Esophagus squamous epithelium (tissue), 5 donors: ENCODE data around the gene ALOX15B. TPM values are rescaled to one million over a fixed set of nuclear protein-coding genes. Genes with fewer than 3 reads are reported as not detected.

ENCODE experiments used
- DNase-seq: peaks from one replicate; lab custom pipeline; 2025; lab: John Stamatoyannopoulos, UW
- H3K27ac ChIP-seq, 4 donors: fragments of 200-600 bp; sonication (generic); one replicate each; pipeline ENCODE4 v1.5.1; 2016 to 2019; ENCODE audit warnings: mild to moderate bottlenecking in 1 of 4
- H3K27me3 ChIP-seq, 4 donors: fragments of 200-600 bp; sonication (generic); 1 replicate in 3 of 4; 2 replicates in 1 of 4; pipeline versions ENCODE4 v1.5.1 to v1.6.0; 2017 to 2021; ENCODE audit warnings: antibody characterized with exemption in 1 of 4
- H3K36me3 ChIP-seq, 3 donors: fragments of 200-600 bp; sonication (generic); one replicate each; pipeline ENCODE4 v1.5.1; 2016 to 2019
- H3K4me1 ChIP-seq, 3 donors: fragments of 200-600 bp; sonication (generic); one replicate each; pipeline ENCODE4 v1.5.1; 2017 to 2019
- H3K4me3 ChIP-seq, 4 donors: fragments of 200-600 bp; sonication (generic); 1 replicate in 3 of 4; 2 replicates in 1 of 4; pipeline ENCODE4 v1.5.1; 2016 to 2019; ENCODE audit warnings: mild to moderate bottlenecking in 2 of 4, moderate library complexity in 1 of 4
- H3K9me3 ChIP-seq, 3 donors: fragments of 200-600 bp; sonication (generic); one replicate each; pipeline ENCODE4 v1.5.1; 2016 to 2019
- CTCF ChIP-seq, 6 experiments: fragments of 450-650 bp in 4 of 6; fragments of 200-600 bp in 2 of 6; sonication (generic) in 2 of 6; IDR thresholded peaks; one replicate each; pipeline ENCODE4 v1.5.1; 2016 to 2019; ENCODE audit warnings: antibody characterized with exemption in 6 of 6, mild to moderate bottlenecking in 4 of 6, moderate library complexity in 4 of 6
- POLR2A ChIP-seq, 4 donors: fragments of 450-650 bp; IDR thresholded peaks; one replicate each; pipeline ENCODE4 v1.6.1; 2017; ENCODE audit warnings: antibody characterized with exemption in 4 of 4, mild to moderate bottlenecking in 4 of 4, moderate library complexity in 3 of 4
- WGBS, 2 donors: methylation state at CpG; one replicate each; pipeline ENCODE4 v1.1.5; 2018; 5-methylcytosine and 5-hydroxymethylcytosine counted together
- intact Hi-C: fragments of 100-400 bp; cut with DNase I; formaldehyde crosslinking; loops from one replicate; pipeline ENCODE4 v1.15.0; 2022
- total RNA-seq, 4 donors: library from RNA; depleted of rRNA; stranded (reverse); fragments of >200 nt; gene quantifications; one replicate each; pipeline ENCODE4 v1.1.0, GENCODE V29; 2016
- donor health status: DM: yes; HTN: yes; CAD: no.

The ALOX15B gene
- total RNA-seq, 4 donors from 2014 or later = 24.0 to 104 (median 50.5) TPM

- Histone ChIP-seq H3K4me3 (no peak overlapping the region), H3K9me3 (no peaks in the 10 kb centered on the region), H3K27me3 (peaks cover 0 to 34% (median 0%) of the 10 kb centered on the region in 4 donors), H3K36me3 (peaks cover 0 to 15% (median 0%) of the 10 kb centered on the region in 3 donors), H3K27ac (no peak overlapping the region), H3K4me1 (peaks cover 0 to 12% (median 2%) of the 10 kb centered on the region in 3 donors)
- DNase-seq = no peak
- intact Hi-C loops = loop anchor here (5.0 to 10.0 kb wide), 3 partner anchors 34 to 139 kb away; no protein-coding TSS in a partner anchor
- TF ChIP-seq POLR2A (IDR thresholded peaks at IDR 0.05) = no peak
- no peak for TF ChIP-seq CTCF (IDR thresholded peaks at IDR 0.05)
- WGBS, 2 donors = 67 to 100% methylated on average over 1 to 8 of the region's 11 CpGs
These were observed 7.6 kb downstream of the ALOX15B start for GRCh38 chr17:8046306-8046928.

GRCh38 chr17:8046929-8047768 lies 8.3 kb downstream of the ALOX15B start:
- no peak for DNase-seq
- intact Hi-C loops = loop anchor here (5.0 to 10.0 kb wide), 3 partner anchors 35 to 140 kb away; no protein-coding TSS in a partner anchor
- WGBS, 2 donors = 84 to 85% methylated on average over 12 to 15 of the region's 24 CpGs

GRCh38 chr17:8047769-8048110 lies 8.9 kb downstream of the ALOX15B start:
- intact Hi-C loops = loop anchor here (5.0 to 10.0 kb wide), 3 partner anchors 35 to 140 kb away; no protein-coding TSS in a partner anchor
- no peaks in the 10 kb centered on the region for H3K4me1 ChIP-seq
- TF ChIP-seq POLR2A (IDR thresholded peaks at IDR 0.05) = no peak
- no peak for TF ChIP-seq CTCF (IDR thresholded peaks at IDR 0.05)
- H3K9me3 ChIP-seq = no peaks in the 10 kb centered on the region
- H3K36me3 ChIP-seq = peaks cover 0 to 8% (median 0%) of the 10 kb centered on the region in 3 donors
- no peak overlapping the region for H3K4me3 ChIP-seq
- H3K27me3 ChIP-seq = peaks cover 0 to 31% (median 0%) of the 10 kb centered on the region in 4 donors
- H3K27ac ChIP-seq = no peak overlapping the region
- 95 to 100% methylated on average over 2 to 4 of the region's 4 CpGs for WGBS, 2 donors
- no peak for DNase-seq

More at GRCh38 chr17:8046929-8047768, 8.3 kb downstream of the ALOX15B start:
- TF ChIP-seq CTCF (IDR thresholded peaks at IDR 0.05) (no peak), POLR2A (IDR thresholded peaks at IDR 0.05) (no peak)
- peaks cover 0 to 34% (median 0%) of the 10 kb centered on the region in 4 donors for H3K27me3 ChIP-seq
- no peak overlapping the region for H3K4me3 ChIP-seq
- H3K4me1 ChIP-seq = peaks cover 0 to 5% (median 0%) of the 10 kb centered on the region in 3 donors
- no peaks in the 10 kb centered on the region for H3K9me3 ChIP-seq
- no peak overlapping the region for H3K27ac ChIP-seq
- peaks cover 0 to 14% (median 0%) of the 10 kb centered on the region in 3 donors for H3K36me3 ChIP-seq

GRCh38 chr17:8048236-8048635 lies 9.4 kb downstream of the ALOX15B start:
- H3K9me3 ChIP-seq = no peaks in the 10 kb centered on the region
- 70 to 71% methylated on average over 4 of the region's 12 CpGs for WGBS, 2 donors
- H3K36me3 ChIP-seq = peaks cover 0 to 3% (median 0%) of the 10 kb centered on the region in 3 donors
- no peak overlapping the region for H3K4me3 ChIP-seq
- DNase-seq = no peak
- H3K27me3 ChIP-seq = peaks cover 0 to 31% (median 0%) of the 10 kb centered on the region in 4 donors
- no peaks in the 10 kb centered on the region for H3K4me1 ChIP-seq
- no peak overlapping the region for H3K27ac ChIP-seq
- TF ChIP-seq CTCF (IDR thresholded peaks at IDR 0.05) = no peak
- TF ChIP-seq POLR2A (IDR thresholded peaks at IDR 0.05) = no peak
- intact Hi-C loops = loop anchor here (5.0 to 10.0 kb wide), 3 partner anchors 36 to 141 kb away; no protein-coding TSS in a partner anchor
